ENCODE measurements around the gene CYP4F3. TPM values are rescaled to one million over a fixed set of nuclear protein-coding genes. Genes with fewer than 3 reads are reported as not detected.

The CYP4F3 gene
- total RNA-seq, 1 donor from 2014 or later, result 4.8 TPM

- ATAC-seq (peak; percentile 38), DNase-seq (ENCODE audit: low spot score) (no peak)
- intact Hi-C loops (cut with DNase I), result no loop called here
Observed at GRCh38 chr19:15701757-15702533, 61.2 kb downstream of the CYP4F3 start.

- intact Hi-C loops (cut with DNase I), result no loop called here
- DNase-seq (ENCODE audit: low spot score) (peak; percentile 85), ATAC-seq (peak; percentile 93)
Observed at GRCh38 chr19:15702534-15702930, 61.8 kb downstream of the CYP4F3 start.

Other genes with a start within 250 kb of the CYP4F3 start
- gene AKAP8L, start 221.9 kb upstream of the CYP4F3 start, total RNA-seq, result 109 TPM
- gene WIZ, start 190.9 kb upstream of the CYP4F3 start, total RNA-seq, result 30.2 TPM
- 6.1 TPM for gene RASAL3, start 176.4 kb upstream of the CYP4F3 start, total RNA-seq
- not detected for gene PGLYRP2, start 161.4 kb upstream of the CYP4F3 start, total RNA-seq
- gene CYP4F22, start 132.4 kb upstream of the CYP4F3 start, total RNA-seq, result not detected
- not detected for gene CYP4F8, start 25.7 kb upstream of the CYP4F3 start, total RNA-seq
- gene CYP4F12, start 32.2 kb downstream of the CYP4F3 start, total RNA-seq, result 23.6 TPM
- gene OR10H2, start 87.1 kb downstream of the CYP4F3 start, total RNA-seq, result not detected
- not detected for gene OR10H3, start 97.1 kb downstream of the CYP4F3 start, total RNA-seq
- gene OR10H5, start 146.8 kb downstream of the CYP4F3 start, total RNA-seq, result not detected
- not detected for gene OR10H1, start 174.8 kb downstream of the CYP4F3 start, total RNA-seq

All from sciatic nerve (tissue), 2 donors.